HG03575 (cell line): ENCODE measurements around the gene RPL9.

Source experiments
- ATAC-seq: cut with Tn5 transposase; IDR thresholded peaks from one replicate; pipeline ENCODE4 v1.9.1; 2021; ENCODE audit not compliant: unreplicated experiment, insufficient number of reproducible peaks, low FRiP score; ENCODE audit errors: extremely low read depth

RPL9 gene

DNA sequence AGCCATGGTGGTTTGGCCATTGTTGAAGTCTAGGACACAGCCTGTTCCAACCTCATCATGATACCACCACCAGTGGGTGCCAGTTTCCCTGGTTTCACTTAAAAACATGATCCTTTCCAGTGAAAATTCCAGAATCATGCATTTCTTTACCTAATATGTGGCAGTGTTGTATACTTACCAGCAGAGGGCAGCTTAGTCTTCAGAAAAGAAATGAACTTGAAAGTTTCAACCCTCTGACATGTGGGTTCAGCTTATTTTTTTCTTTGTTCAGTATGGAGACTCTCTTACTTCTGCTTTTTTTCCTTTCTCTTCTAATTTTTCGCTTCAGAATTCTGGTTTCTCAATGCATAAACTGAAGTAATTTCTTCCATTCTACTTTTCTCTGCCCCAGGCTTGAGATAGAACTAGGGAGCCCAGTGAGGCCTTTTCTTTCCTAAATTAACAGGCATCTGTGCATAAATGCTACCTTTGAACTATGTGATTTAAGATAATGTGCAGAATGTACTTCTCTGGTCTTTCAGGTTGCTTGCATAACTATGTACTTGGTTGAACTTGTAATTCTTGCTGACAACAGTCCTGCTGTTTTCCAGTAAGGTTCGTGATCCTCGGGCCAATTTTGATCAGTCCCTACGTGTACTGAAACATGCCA, 10.8 kb upstream of the RPL9 start:
- no peak for ATAC-seq

DNA sequence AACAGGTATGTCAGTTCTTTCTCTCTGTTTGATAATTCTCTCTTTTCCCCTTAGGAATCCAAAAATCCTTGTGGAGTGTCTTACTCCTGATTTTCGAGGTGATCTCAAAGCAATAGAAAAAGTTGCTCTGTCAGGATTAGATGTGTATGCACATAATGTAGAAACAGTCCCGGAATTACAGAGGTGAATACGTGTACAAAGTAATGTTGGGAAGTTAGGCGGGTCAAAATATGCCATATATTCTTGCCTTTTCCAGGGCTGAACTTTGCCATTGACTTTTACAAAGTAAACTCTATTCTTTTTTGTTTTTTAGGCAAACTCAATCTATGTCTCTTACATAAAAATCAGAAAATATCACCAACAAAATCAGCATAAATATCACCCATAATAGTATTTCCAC, 8.7 kb upstream of the RPL9 start:
- no peak for ATAC-seq

DNA sequence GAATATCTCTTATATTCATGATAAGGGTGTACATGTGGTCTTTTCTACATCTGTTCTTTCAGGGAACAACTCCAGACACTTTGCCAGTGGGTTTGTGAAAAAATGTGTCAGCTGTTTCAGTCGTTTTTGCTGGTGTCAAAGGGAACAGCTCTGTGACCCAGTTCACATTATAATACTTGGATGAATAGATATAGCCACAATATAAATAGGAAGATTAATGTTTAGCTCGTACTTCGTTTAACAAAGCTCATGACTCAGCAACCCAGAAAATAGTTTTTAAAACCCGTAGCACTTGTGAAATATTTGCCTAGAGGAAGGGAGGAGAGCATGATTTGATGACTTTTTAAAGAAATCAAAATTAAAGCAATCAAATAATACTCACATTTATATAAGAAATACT, 8.0 kb upstream of the RPL9 start:
- no peak for ATAC-seq

DNA sequence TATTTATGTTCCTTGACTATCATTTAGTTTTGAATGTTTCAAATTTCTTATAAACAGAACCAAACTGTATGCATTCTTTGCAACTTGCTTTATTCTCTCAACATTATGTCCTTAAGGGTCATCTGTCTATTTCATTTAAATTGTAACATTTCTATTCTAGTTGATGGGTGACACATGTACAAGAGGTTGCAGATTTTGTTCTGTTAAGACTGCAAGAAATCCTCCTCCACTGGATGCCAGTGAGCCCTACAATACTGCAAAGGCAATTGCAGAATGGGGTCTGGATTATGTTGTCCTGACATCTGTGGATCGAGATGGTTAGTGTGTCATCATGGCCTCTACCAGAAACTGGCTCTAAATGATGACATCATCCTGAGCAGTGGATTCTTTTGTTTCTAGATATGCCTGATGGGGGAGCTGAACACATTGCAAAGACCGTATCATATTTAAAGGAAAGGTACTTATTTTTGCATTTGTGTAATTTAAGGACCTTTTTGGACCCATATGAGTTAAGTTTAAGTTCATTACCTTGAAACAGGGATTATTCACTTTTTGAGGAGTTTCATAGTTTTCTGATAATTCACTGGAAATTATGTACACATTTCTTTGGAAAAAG, 6.3 kb upstream of the RPL9 start:
- no peak for ATAC-seq

DNA sequence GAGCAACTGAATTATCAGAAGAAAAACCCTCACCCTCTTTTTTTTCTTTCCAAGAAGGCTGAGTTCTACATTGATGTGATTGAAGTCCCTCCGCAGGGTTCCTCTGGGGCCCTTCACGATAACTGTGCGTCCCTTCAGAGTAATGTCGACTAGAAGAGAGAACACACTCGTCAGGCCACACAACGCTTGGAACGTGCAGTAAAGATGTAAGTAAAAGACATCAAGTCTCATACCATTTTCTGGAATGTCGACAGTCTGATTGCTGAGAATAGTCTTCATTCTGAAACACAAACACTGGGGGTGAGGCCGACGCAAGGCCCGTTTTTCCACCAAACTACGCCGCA, 589 bp downstream of the RPL9 start:
- ATAC-seq, result peak; percentile 3

DNA sequence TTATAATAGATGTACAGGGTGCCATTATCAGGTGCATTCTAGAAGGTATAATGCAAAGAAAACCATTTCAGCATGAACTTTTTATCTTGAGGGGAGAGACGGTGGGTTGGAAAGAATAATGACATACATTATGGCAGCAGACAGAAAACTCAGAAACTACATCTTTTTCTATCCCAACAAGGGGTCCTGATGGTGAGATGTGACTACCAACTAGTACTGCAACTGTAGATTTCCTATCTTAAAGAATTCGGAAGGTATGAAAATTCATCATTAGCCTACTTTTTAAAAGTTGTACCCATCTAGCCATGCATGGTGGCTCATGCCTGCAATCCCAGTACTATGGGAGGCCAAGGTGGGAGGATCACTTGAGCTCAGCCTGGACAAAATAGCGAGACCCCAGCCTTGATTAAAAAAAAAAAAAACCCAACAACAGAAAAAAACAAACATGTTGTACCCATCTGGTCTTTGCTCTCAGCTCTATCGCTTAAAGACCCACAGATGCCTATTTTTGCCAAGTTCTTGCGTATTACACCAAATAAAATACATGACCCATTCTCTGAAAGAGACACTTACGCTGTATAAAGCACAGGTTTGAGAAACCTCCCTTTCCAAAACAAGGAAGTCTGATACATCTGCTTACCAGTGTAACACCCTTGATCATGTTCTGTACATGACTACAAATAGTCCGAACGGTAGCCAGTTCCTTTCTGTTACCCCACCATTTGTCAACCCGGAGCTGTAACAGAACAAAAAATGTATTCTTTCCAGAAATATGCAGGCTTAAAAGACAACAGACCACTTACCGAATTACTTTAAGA, 1.6 kb downstream of the RPL9 start:
- no peak for ATAC-seq

DNA sequence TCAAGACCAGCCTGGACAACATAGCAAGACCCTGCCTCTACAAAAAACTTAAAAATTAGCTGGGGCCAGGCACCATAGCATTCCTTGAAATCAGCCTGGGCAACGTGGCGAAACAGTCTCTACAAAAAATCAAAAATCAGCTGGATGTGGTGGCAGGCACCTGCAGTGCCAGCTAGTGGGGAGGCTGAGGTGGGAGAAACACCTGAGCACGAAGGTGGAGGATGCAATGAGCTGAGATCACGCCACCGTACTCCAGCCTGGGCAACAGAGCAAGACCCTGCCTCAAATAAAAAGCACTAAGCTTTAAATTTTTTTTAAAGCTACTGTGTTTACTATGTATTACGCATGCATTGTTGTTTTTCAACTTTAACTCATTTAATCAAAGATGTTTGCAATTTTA, 3.2 kb downstream of the RPL9 start:
- no peak for ATAC-seq

DNA sequence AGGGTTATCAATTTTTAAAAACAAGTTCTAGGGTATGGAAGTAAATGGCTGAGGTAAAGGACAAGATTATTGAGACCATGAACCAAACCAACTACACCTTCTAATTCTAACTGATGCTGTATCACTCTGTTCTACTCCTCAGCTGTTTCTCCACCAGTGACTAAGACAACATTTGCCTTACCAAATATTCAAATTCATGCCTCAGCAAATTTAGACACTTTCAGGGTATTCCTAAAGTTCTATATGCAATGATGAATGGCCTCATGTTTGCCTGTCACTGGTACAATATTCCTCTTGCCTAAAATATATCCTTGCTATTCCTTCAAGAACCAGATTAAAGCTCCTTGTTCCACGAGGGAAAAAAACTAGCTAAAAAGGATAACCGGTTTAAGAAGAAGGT, 5.0 kb downstream of the RPL9 start:
- ATAC-seq, result no peak

DNA sequence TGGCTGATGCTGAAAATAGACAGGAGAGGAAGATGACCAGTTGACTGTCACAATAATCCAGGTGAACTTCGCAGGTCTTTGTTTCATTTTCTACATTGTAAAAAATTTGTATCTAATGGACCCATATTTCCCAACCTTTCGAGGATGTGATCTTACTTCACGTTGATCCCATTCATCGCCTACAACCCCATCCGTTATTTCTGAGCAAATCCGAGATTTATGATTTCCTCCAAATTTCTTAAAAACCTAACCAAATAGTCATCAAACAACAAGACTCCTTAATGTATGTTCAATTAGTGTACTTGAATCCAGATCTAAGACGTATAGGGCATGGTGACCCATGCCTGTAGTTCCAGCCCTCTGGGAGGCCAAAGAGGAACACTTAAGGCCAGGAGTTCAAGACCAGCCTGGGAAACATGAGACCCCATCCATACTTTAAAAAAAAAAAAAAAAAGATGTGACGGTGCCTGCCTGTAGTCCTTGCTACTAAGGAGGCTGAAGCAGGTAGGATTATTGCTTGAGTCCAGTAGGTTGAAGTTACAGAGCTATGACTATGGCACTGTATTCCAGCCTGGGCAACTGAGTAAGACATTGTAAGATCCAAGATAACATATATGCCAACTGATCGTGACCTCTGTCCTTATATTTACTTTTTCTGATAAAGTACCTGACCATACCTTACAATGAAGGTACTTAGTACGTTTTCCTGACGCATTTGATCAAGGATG, 5.7 kb downstream of the RPL9 start:
- no peak for ATAC-seq

DNA sequence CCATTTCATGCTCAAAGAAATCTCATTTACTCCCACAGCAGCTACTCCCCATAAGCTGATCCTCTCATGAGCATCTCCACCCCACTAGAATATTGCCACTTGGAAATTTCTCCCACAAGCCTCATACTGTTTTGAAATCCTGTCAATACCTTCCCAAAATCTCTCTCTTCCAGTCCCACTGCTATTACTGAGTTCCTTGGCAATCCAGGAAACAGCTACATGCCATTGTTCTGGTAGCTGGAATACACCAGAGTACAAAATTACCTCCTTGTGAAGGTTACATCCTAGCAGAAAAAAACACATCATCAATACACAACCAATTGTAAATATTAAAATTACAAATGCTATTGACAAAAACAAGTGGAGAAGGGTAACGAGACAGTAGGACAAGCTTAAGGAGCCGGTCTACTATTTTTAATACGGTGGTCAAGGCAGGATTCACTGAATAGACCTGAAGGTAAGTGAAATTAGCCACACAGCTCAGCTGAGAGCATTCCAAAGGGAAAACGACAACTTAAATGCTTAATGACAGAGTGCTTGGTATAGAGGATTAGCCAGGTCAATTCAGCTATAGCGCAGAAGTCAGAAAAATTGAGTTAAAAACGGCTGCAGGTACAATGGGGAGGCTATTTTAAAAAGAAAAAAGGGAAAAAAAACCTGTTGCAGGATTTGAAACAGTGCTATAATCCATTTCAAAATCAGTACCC, 6.4 kb downstream of the RPL9 start:
- no peak for ATAC-seq

DNA sequence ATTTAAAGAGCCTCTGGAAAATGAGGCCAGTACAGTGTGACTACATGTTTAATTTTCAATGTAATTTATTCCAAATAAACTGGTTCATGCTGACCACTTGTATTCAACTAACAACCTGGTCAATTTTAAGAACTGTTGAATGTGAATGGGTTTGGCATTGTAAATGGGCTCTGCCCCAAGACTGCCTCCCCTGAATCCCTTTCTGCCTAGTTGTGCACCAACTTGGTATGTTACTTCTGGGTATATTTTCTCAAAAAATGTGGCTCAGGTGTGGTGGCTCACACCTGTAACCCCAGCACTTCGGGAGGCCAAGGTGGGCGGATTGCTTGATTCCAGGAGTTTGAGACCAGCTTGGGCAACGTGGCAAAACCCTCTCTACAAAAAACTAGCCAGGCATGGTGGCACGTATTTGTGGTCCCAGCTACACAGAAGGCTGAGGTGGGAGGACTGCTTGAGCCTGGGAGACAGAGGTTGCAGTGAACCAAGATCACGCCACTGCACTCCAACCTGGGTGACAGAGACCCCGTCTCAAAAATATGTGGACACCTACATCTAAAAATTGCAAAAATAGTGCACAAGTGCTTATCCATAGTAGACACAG, 7.2 kb downstream of the RPL9 start:
- ATAC-seq, result no peak

DNA sequence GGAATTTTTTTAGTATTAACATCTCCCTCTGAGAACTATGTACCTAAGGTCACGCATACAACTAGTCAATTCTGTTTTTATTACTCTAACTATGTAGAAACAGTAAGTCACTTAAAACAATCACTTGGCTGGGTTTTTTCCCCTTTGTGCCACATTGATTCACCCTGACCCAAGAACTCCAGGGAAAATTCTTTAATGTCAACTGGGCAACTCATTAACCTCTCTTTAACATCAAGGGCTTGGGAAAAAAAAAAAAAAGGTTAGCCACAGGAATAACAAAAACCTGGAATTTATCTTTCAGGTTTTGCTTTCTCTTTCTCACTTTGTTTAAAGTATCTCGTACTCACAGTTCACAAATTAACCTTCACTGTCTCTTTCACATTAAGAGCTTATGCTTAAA, 8.1 kb downstream of the RPL9 start:
- ATAC-seq, result no peak

DNA sequence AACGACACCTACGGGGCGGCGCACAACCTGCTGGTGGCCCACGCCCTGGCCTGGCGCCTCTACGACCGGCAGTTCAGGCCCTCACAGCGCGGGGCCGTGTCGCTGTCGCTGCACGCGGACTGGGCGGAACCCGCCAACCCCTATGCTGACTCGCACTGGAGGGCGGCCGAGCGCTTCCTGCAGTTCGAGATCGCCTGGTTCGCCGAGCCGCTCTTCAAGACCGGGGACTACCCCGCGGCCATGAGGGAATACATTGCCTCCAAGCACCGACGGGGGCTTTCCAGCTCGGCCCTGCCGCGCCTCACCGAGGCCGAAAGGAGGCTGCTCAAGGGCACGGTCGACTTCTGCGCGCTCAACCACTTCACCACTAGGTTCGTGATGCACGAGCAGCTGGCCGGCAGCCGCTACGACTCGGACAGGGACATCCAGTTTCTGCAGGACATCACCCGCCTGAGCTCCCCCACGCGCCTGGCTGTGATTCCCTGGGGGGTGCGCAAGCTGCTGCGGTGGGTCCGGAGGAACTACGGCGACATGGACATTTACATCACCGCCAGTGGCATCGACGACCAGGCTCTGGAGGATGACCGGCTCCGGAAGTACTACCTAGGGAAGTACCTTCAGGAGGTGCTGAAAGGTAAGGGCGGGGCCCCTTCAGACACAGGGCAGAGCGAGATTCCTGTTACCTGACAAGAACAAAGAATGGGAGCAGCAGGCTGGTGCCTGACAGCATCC, 11.7 kb downstream of the RPL9 start:
- ATAC-seq, result peak; percentile 62

DNA sequence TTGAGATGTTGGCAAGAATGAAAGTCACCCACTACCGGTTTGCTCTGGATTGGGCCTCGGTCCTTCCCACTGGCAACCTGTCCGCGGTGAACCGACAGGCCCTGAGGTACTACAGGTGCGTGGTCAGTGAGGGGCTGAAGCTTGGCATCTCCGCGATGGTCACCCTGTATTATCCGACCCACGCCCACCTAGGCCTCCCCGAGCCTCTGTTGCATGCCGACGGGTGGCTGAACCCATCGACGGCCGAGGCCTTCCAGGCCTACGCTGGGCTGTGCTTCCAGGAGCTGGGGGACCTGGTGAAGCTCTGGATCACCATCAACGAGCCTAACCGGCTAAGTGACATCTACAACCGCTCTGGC, 12.3 kb downstream of the RPL9 start:
- ATAC-seq, result no peak

DNA sequence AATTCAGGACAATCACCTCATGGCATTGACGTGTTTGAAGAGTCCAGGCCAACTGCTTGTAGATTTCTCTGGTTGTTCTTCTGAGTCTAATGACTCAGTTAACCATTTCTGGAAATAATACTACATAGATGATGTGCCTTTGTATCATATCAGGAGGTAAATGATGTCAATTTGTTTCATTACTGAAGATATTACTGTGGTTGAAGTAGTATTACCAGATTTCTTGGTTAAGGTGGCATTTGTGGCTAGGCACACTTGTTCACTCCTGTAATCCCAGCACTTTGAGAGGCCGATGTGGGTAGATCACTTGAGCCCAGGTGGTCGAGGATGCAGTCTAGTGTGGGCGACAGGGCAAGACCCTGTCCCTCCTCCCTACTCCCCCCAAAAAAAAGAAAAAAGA, 15.7 kb downstream of the RPL9 start:
- no peak for ATAC-seq

DNA sequence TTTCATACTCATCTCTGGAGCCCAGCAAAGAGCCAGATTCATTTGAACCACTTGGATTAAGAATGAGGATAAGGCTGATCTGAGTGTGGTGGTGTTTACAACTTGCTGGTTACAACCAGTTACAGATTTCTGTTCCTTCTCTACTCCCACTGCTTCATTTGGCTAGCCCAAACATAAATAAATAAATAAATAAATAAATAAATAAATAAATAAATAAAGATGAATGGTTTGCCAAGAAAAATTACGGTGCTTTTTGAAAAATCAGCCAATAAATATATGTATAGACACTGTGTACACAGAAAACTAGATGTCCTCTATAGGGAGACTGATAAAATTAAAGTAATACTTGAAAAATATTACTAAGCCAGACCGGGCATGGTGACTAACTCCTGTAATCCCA, 17.1 kb downstream of the RPL9 start:
- ATAC-seq, result no peak

DNA sequence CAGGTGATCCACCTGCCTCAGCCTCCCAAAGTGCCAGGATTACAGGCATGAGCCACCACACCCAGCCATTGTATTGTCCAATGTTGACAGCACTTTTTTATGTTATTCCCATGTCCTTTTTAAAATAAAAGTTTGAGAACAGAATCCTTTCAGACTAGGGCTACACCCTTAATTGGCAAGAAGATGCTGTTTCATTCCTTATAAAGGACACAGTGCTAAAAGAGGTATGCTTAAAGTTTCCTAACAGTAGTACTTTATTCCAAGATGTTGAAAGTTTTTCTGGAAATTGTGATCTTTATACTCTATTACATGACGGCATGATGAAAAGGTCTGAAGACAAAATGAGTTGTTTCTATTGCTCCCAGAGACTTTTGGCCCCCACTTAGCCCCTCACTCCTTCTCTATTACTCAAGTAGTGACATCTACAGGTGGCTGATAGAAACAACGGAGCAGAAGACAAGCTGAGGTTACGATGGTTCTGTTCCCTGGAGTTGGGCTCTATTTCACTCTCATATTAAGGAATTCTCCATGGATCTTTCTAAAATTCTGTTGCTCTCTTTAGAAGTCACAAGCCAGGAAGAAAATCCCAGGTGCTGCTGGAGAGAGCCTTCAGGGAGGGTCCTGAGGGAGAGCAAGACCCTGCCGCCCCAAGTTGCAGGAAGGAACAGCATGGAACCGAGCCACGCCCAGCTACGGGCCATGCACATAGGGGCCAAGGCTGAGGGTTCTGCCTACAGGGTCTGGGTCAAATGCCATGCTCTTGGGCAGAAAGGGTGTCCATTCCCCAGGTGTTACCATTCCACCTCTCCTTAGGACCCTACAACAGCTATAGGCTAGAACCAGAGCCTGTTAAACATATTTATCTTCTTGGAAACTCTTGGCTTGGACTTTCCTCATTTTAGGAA, 22.8 kb downstream of the RPL9 start:
- ATAC-seq, result no peak
